Keratinocyte (primary cell): ENCODE results near the gene TOM1L2.

Experiments used
- CTCF ChIP-seq, 3 experiments: IDR thresholded peaks in 1 of 3; conservative IDR thresholded peaks in 1 of 3; optimal IDR thresholded peaks in 1 of 3; 2 replicates in 2 of 3; 3 replicates in 1 of 3; pipeline versions ENCODE3 to v1.5.1; 2011; ENCODE audit warnings: low read length in 3 of 3, mild to moderate bottlenecking in 3 of 3, moderate library complexity in 2 of 3, control low read depth in 1 of 3, inconsistent platforms in 1 of 3; ENCODE audit not compliant: insufficient read depth in 2 of 3; ENCODE audit errors: extremely low read depth in 1 of 3
- EZH2 ChIP-seq: IDR thresholded peaks from one replicate; pipeline ENCODE4 v1.6.1; 2012; ENCODE audit warnings: inconsistent platforms, mild to moderate bottlenecking, low read length, moderate library complexity

GRCh38 chr17:17952691-17953090 is 19.5 kb downstream of the TOM1L2 start:
- TF ChIP-seq CTCF (optimal IDR thresholded peaks at IDR 0.05 in 1 of 3, IDR thresholded peaks at IDR 0.05 in 1 of 3, conservative IDR thresholded peaks at IDR 0.05 in 1 of 3; ENCODE audit: extremely low read depth in 1 of 3, insufficient read depth in 2 of 3, low read length in 3 of 3) (peak in 1 of 3 experiments; percentile 13), EZH2 (no peak)
